CD4-positive, alpha-beta T cell (primary cell): ENCODE data around the gene ESF1. TPM values are rescaled to one million over a fixed set of nuclear protein-coding genes. Genes with fewer than 3 reads are reported as not detected.

Experiments used
- ATAC-seq: fragments of 200-7000 bp; cut with Tn5 transposase; one replicate; pipeline ENCODE4 v1.10.0; 2022; ENCODE audit warnings: mild to moderate bottlenecking; ENCODE audit not compliant: poor library complexity
- CTCF ChIA-PET: fragments of 350-600 bp; sonication (Branson Sonifier 250); formaldehyde crosslinking; loops from one replicate; lab custom pipeline; 2021; ENCODE audit warnings: antibody characterized with exemption, inconsistent platforms; lab: Charles Lee
- POLR2A ChIA-PET: fragments of 350-600 bp; sonication (Branson Sonifier 250); formaldehyde crosslinking; loops from one replicate; lab custom pipeline; 2021; ENCODE audit warnings: antibody characterized with exemption, inconsistent platforms; lab: Charles Lee
- DNase-seq, 14 experiments: peaks; one replicate each; pipeline ENCODE4 v3.0.0-alpha.2; 2013 to 2020; ENCODE audit warnings: mixed read lengths in 2 of 14
- H3K27ac ChIP-seq, 2 donors: one replicate each; pipeline versions ENCODE4 v1.5.1 to v1.7.0; 2013; ENCODE audit warnings: low read length in 2 of 2, low read depth in 1 of 2, mild to moderate bottlenecking in 1 of 2
- H3K27me3 ChIP-seq, 2 experiments: 1 replicate in 1 of 2; 2 replicates in 1 of 2; pipeline versions ENCODE4 v1.6.1 to v1.7.0; 2013; ENCODE audit warnings: low read length in 2 of 2, control low read depth in 1 of 2, mild to moderate bottlenecking in 1 of 2, moderate library complexity in 1 of 2; ENCODE audit not compliant: insufficient read depth in 2 of 2, control insufficient read depth in 1 of 2
- H3K36me3 ChIP-seq: one replicate; pipeline ENCODE4 v1.6.1; 2013; ENCODE audit warnings: low read length, control low read depth; ENCODE audit not compliant: insufficient read depth
- H3K4me1 ChIP-seq: one replicate; pipeline ENCODE4 v1.6.1; 2013; ENCODE audit warnings: low read length, control low read depth; ENCODE audit not compliant: insufficient read depth
- H3K4me3 ChIP-seq: one replicate; pipeline ENCODE4 v1.5.1; 2013; ENCODE audit warnings: mild to moderate bottlenecking, low read length, moderate library complexity
- H3K9me3 ChIP-seq, 2 experiments: 1 replicate in 1 of 2; 2 replicates in 1 of 2; pipeline versions ENCODE4 v1.6.1 to v1.7.0; 2013; ENCODE audit warnings: low read length in 2 of 2, mild to moderate bottlenecking in 2 of 2, control low read depth in 1 of 2, moderate library complexity in 1 of 2; ENCODE audit not compliant: control insufficient read depth in 1 of 2, insufficient read depth in 1 of 2
- H3K27ac Mint-ChIP-seq: one replicate; pipeline ENCODE4 v1.8.0; 2020; ENCODE audit warnings: mixed read lengths
- H3K27me3 Mint-ChIP-seq: one replicate; pipeline ENCODE4 v1.8.0; 2021; ENCODE audit warnings: mixed read lengths
- H3K36me3 Mint-ChIP-seq: one replicate; pipeline ENCODE4 v1.8.0; 2021; ENCODE audit warnings: low read depth, mixed read lengths
- H3K4me1 Mint-ChIP-seq: one replicate; pipeline ENCODE4 v1.8.0; 2021; ENCODE audit warnings: low read depth, mixed read lengths
- H3K4me3 Mint-ChIP-seq: one replicate; pipeline ENCODE4 v1.8.0; 2020; ENCODE audit warnings: mild to moderate bottlenecking, mixed read lengths
- H3K9me3 Mint-ChIP-seq: one replicate; pipeline ENCODE4 v1.8.0; 2020; ENCODE audit warnings: mixed read lengths
- CTCF ChIP-seq: fragments of 200-600 bp; IDR thresholded peaks from one replicate; pipeline ENCODE4 v1.8.0; 2022; ENCODE audit warnings: antibody characterized with exemption, mild to moderate bottlenecking
- intact Hi-C, 2 experiments: fragments of 100-400 bp; cut with DNase I in 1 of 2; cut with micrococcal nuclease in 1 of 2; formaldehyde crosslinking; loops; one replicate each; pipeline versions ENCODE4 v1.15.1 to v1.9.0; 2023 to 2025; cut with DNase I, micrococcal nuclease
- total RNA-seq, 174 experiments: library from RNA in 2 of 174; stranded (reverse) in 2 of 174; gene quantifications; one replicate each; pipeline ENCODE4 v1.2.3 and lab custom pipeline; 2021 to 2026

ESF1 gene
- total RNA-seq, 2 experiments from 2014 or later = 6.9 to 7.1 TPM

- DNase-seq (no peak), ATAC-seq (no peak)
- H3K4me1 Mint-ChIP-seq = no peaks in the 10 kb centered on the region
- H3K9me3 Mint-ChIP-seq = peaks cover 4% of the 10 kb centered on the region
- ChIA-PET CTCF (no interaction called here), POLR2A (no interaction called here)
- H3K4me3 Mint-ChIP-seq = no peak overlapping the region
- Histone ChIP-seq H3K27ac (no peak overlapping the region), H3K36me3 (peaks cover 28% of the 10 kb centered on the region), H3K9me3 (no peaks in the 10 kb centered on the region), H3K4me3 (no peak overlapping the region), H3K4me1 (no peaks in the 10 kb centered on the region), H3K27me3 (no peaks in the 10 kb centered on the region)
- intact Hi-C loops = no loop called here
- peaks cover 79% of the 10 kb centered on the region for H3K36me3 Mint-ChIP-seq
- no peak overlapping the region for H3K27ac Mint-ChIP-seq
- TF ChIP-seq CTCF = no peak
- H3K27me3 Mint-ChIP-seq = no peaks in the 10 kb centered on the region
Measured at GRCh38 chr20:13735826-13736225, 48.9 kb downstream of the ESF1 start.

- Histone ChIP-seq H3K4me3 (no peak overlapping the region), H3K9me3 (no peaks in the 10 kb centered on the region), H3K27ac (no peak overlapping the region), H3K36me3 (peaks cover 25% of the 10 kb centered on the region), H3K27me3 (no peaks in the 10 kb centered on the region), H3K4me1 (no peaks in the 10 kb centered on the region)
- peaks cover 32% of the 10 kb centered on the region for H3K36me3 Mint-ChIP-seq
- no peak overlapping the region for H3K4me3 Mint-ChIP-seq
- no peak for ATAC-seq
- H3K27me3 Mint-ChIP-seq = no peaks in the 10 kb centered on the region
- no peak overlapping the region for H3K27ac Mint-ChIP-seq
- intact Hi-C loops = no loop called here
- no peaks in the 10 kb centered on the region for H3K9me3 Mint-ChIP-seq
- ChIA-PET POLR2A (no interaction called here), CTCF (no interaction called here)
- TF ChIP-seq CTCF = no peak
- no peaks in the 10 kb centered on the region for H3K4me1 Mint-ChIP-seq
- DNase-seq = peak in 1 of 14 experiments; percentile 0
Measured at GRCh38 chr20:13723011-13723410, 61.7 kb downstream of the ESF1 start.

- ATAC-seq = no peak
- no peaks in the 10 kb centered on the region for H3K4me1 ChIP-seq
- DNase-seq = no peak
- no peak for TF ChIP-seq CTCF
- H3K27me3 Mint-ChIP-seq = no peaks in the 10 kb centered on the region
- H3K4me1 Mint-ChIP-seq = no peaks in the 10 kb centered on the region
- no peaks in the 10 kb centered on the region for H3K9me3 ChIP-seq
- H3K4me3 Mint-ChIP-seq = no peak overlapping the region
- peaks cover 73% of the 10 kb centered on the region for H3K36me3 Mint-ChIP-seq
- H3K27ac ChIP-seq = no peak overlapping the region
- no peaks in the 10 kb centered on the region for H3K9me3 Mint-ChIP-seq
- peaks cover 47% of the 10 kb centered on the region for H3K36me3 ChIP-seq
- intact Hi-C loops = no loop called here
- ChIA-PET POLR2A (no interaction called here), CTCF (no interaction called here)
- H3K4me3 ChIP-seq = no peak overlapping the region
- H3K27ac Mint-ChIP-seq = no peak overlapping the region
- no peaks in the 10 kb centered on the region for H3K27me3 ChIP-seq
Measured at GRCh38 chr20:13718171-13718570, 66.5 kb downstream of the ESF1 start.
